Body of pancreas (tissue), 4 donors: ENCODE results near the gene CXCR4.

Experiments
- POLR2A ChIP-seq, 3 donors: fragments of 450-650 bp; IDR thresholded peaks; one replicate each; pipeline ENCODE4 v1.6.1; 2016; ENCODE audit warnings: antibody characterized with exemption in 3 of 3, mild to moderate bottlenecking in 2 of 3
- TF ChIP-seq, protein P1 (sequence below), 7 experiments: fragments of 450-650 bp in 4 of 7; fragments of 200-600 bp in 3 of 7; sonication (generic) in 3 of 7; IDR thresholded peaks; one replicate each; pipeline ENCODE4 v1.5.1; 2016 to 2019; ENCODE audit warnings: antibody characterized with exemption in 7 of 7

DNA sequence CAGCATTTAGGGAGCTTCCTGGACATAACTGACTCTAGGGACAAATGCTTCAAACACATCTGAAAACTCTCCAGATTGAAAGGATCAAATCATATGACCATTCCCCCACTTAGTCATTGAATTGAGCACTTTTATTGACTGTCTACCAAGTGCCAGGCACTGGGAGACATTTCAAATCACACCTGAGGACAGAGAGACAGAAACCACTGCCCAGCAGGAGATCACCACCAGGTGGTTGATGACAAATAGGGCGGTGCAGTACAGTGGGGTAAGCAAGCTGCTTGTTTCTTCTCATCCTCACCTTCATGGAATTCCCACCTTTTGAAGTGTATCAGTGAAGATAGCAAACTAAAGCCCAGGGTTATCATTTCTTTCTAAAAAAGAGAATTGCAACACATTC, 19.0 kb upstream of the CXCR4 start:
- TF ChIP-seq POLR2A (IDR thresholded peaks at IDR 0.05), result no peak
- TF ChIP-seq, protein P1, sequence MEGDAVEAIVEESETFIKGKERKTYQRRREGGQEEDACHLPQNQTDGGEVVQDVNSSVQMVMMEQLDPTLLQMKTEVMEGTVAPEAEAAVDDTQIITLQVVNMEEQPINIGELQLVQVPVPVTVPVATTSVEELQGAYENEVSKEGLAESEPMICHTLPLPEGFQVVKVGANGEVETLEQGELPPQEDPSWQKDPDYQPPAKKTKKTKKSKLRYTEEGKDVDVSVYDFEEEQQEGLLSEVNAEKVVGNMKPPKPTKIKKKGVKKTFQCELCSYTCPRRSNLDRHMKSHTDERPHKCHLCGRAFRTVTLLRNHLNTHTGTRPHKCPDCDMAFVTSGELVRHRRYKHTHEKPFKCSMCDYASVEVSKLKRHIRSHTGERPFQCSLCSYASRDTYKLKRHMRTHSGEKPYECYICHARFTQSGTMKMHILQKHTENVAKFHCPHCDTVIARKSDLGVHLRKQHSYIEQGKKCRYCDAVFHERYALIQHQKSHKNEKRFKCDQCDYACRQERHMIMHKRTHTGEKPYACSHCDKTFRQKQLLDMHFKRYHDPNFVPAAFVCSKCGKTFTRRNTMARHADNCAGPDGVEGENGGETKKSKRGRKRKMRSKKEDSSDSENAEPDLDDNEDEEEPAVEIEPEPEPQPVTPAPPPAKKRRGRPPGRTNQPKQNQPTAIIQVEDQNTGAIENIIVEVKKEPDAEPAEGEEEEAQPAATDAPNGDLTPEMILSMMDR (IDR thresholded peaks at IDR 0.05), result no peak
